ENCODE results near the gene SEC61G. TPM values are rescaled to one million over a fixed set of nuclear protein-coding genes. Genes with fewer than 3 reads are reported as not detected.

Gene SEC61G
- total and polyA plus RNA-seq, 8 donors = 61.9 to 275 (median 90.5) TPM

DNA sequence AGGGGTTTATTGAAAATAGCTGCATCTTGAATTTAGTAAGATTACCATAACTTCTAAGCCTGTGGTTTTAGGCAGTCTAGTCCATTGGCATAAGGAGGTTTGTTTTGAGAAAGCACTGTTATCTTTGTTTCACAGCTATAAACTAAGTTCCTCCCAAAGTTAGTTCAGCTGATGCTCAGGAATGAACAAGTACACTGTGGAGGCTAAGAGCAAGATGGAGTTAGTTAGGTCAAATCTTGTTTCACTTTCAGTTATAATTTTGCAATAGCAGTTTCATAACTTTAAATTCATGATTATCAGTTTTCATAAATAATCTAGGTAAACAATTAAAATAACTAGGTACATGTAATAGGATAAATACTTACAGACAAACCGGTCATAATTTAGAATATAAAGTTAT lies 15.4 kb downstream of the SEC61G start:
- no peak for TF ChIP-seq CTCF (IDR thresholded peaks at IDR 0.05)
- 93 to 97% methylated on average over 1 of the region's 1 CpG for WGBS, 2 donors
- H3K4me1 ChIP-seq = no peaks in the 10 kb centered on the region
- DNase-seq (no peak), FAIRE-seq (no peak), ATAC-seq (no peak)
- peaks cover 0 to 9% (median 0%) of the 10 kb centered on the region in 3 donors for H3K36me3 ChIP-seq
- no peaks in the 10 kb centered on the region for H3K27me3 ChIP-seq
- H3K9me3 ChIP-seq = no peaks in the 10 kb centered on the region
- no peak overlapping the region for H3K4me3 ChIP-seq
- H3K27ac ChIP-seq = no peak overlapping the region
- intact Hi-C loops (cut with DNase I) = no loop called here

- intact Hi-C loops (cut with DNase I) = no loop called here
- 96 to 97% methylated on average over 1 of the region's 1 CpG for WGBS, 2 donors
- no peak for DNase-seq
These were observed 20.3 kb downstream of the SEC61G start for GRCh38 chr7:54738737-54739136.

DNA sequence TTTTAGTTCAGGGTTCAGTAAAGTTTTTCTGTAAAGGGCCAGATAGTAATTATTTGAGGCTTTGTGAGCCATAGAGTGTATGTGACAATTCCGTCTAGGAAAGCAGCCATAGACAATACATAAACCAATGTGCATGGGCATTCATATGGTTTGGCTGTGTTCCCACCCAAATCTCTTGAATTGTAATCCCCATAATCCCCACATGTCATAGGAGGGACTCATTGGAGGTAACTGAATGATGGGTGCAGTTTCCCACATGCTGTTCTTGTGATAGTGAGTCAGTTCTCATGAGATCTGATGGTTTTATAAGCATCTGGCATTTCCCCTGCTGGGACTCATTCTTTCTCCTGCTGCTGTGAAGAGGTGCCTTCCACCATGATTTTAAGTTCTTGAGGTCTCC lies 29.9 kb downstream of the SEC61G start:
- Histone ChIP-seq H3K27me3 (no peaks in the 10 kb centered on the region), H3K27ac (no peak overlapping the region), H3K9me3 (no peaks in the 10 kb centered on the region), H3K36me3 (no peaks in the 10 kb centered on the region), H3K4me3 (no peak overlapping the region), H3K4me1 (no peaks in the 10 kb centered on the region)
- WGBS, 2 donors = 61 to 63% methylated on average over 1 of the region's 1 CpG
- no peak for DNase-seq
- ATAC-seq = no peak
- intact Hi-C loops (cut with DNase I) = no loop called here
- FAIRE-seq = no peak
- TF ChIP-seq CTCF (IDR thresholded peaks at IDR 0.05) = no peak

More at GRCh38 chr7:54738737-54739136, 20.3 kb downstream of the SEC61G start:
- ATAC-seq (no peak), FAIRE-seq (no peak)
- no peak for TF ChIP-seq CTCF (IDR thresholded peaks at IDR 0.05)
- no peaks in the 10 kb centered on the region for H3K36me3 ChIP-seq
- H3K27me3 ChIP-seq = no peaks in the 10 kb centered on the region
- no peaks in the 10 kb centered on the region for H3K4me1 ChIP-seq
- no peak overlapping the region for H3K27ac ChIP-seq
- H3K4me3 ChIP-seq = no peak overlapping the region
- H3K9me3 ChIP-seq = no peaks in the 10 kb centered on the region

GRCh38 chr7:54728411-54728810 lies 30.6 kb downstream of the SEC61G start:
- Histone ChIP-seq H3K36me3 (no peaks in the 10 kb centered on the region), H3K27me3 (no peaks in the 10 kb centered on the region), H3K4me3 (no peak overlapping the region), H3K4me1 (no peaks in the 10 kb centered on the region), H3K27ac (no peak overlapping the region), H3K9me3 (no peaks in the 10 kb centered on the region)
- WGBS, 2 donors = 23 to 33% methylated on average over 4 of the region's 4 CpGs
- ATAC-seq = no peak
- intact Hi-C loops (cut with DNase I) = no loop called here
- TF ChIP-seq CTCF (IDR thresholded peaks at IDR 0.05) = no peak
- no peak for DNase-seq
- FAIRE-seq = no peak

GRCh38 chr7:54725255-54725654 lies 33.8 kb downstream of the SEC61G start:
- no peaks in the 10 kb centered on the region for H3K27me3 ChIP-seq
- DNase-seq (no peak), ATAC-seq (no peak), FAIRE-seq (no peak)
- no peak for TF ChIP-seq CTCF (IDR thresholded peaks at IDR 0.05)
- no peaks in the 10 kb centered on the region for H3K9me3 ChIP-seq
- whole genome bisulfite sequencing, 2 donors = 79 to 83% methylated on average over 7 of the region's 7 CpGs
- intact Hi-C loops (cut with DNase I) = no loop called here
- H3K4me1 ChIP-seq = no peaks in the 10 kb centered on the region
- H3K27ac ChIP-seq = no peak overlapping the region
- H3K36me3 ChIP-seq = no peaks in the 10 kb centered on the region
- H3K4me3 ChIP-seq = no peak overlapping the region
